GM21737 (cell line): Measurements from ENCODE around the gene ARF1.

Experiments used
- ATAC-seq: cut with Tn5 transposase; IDR thresholded peaks from one replicate; pipeline ENCODE4 v1.9.1; 2021; ENCODE audit warnings: mild to moderate bottlenecking, moderate library complexity; ENCODE audit not compliant: unreplicated experiment

ARF1 gene

DNA sequence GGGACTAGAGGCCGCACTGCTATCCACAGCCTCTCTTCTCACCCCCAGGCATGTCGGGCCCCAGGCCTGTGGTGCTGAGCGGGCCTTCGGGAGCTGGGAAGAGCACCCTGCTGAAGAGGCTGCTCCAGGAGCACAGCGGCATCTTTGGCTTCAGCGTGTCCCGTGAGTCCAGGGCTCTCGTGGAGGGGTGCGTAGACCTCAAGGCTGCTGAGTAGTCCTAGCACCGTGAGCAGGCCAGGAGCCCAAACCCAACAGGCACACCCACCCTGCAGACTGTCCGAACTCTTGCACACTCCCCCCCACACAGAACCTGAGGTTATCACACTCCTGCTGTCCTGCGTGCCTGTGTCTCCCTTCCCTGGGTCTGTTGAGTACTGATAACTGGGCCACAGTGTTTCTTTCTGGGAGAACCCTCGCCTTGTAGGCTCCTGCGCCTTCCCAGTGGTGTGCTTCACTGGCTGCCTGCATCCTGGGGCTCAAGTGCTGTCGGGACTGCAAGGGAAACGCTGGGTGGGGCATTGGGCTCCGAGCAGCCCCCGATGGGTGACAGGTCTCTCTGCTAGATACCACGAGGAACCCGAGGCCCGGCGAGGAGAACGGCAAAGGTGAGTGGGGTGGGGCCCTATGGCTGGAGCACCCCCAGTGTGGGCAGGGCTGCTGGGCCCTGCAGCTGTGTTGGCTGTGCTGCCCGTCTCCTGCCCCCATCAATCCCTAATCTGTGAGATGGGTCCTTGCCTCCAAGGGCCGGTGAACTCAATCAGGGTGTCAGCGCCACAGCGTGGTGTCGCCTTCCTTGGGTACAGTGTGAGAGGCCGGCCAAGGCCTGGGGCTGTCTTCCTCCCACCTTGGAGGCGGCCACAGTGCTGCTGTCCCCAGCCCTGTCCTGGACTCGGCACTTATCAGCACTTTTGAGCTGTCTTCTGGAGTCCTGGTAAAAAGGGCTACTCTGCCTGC, 63.2 kb downstream of the ARF1 start:
- no peak for ATAC-seq

DNA sequence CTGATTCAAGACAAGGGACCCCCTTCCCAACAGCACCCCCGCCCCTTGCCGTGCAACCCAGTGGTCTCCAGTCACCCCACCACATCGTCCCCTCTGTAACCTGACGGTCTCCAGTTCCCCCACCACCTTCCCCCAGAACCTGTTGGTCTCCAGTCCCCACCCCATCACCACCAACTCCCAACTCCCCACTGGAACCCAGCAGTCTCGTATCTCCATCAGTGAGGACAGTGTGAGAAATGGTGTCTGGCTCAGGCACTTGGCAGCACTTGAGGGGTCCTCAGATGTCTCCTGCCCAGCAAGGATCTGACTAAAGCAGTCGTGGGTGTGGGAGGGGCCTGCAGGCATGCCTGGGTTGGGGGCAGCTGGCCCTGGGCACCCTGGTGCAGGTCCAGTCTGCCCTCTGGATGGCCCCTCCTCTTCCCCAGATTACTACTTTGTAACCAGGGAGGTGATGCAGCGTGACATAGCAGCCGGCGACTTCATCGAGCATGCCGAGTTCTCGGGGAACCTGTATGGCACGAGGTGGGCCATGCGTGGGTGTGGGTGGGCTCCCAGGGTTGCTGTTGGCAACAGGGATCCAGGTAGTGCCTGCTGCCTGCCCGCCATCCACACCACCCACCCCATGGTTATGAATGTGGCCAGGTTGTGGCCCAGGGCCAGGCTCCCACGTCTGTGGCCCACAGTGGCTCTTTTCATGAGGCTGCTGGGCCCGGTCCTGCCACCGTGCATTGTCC, 64.1 kb downstream of the ARF1 start:
- ATAC-seq, result no peak

DNA sequence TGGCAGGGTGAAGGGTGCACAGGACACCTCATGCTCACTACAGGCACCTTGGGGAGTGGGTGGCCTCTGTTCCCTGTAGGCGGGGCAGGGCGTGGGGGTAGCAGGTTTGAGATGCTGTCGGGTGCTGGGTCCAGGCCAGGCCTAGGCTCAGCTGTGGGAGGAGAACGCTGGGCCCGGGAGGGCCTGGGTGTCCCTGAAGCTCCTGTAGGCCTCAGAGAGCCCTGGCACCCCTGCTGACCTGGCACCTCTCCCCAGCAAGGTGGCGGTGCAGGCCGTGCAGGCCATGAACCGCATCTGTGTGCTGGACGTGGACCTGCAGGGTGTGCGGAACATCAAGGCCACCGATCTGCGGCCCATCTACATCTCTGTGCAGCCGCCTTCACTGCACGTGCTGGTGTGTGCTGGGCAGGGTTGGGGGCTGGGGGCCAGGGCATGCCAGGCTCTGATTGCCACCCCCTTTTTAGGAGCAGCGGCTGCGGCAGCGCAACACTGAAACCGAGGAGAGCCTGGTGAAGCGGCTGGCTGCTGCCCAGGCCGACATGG, 64.7 kb downstream of the ARF1 start:
- ATAC-seq, result no peak

- ATAC-seq, result no peak
Observed at GRCh38 chr1:228147768-228148167, 65.3 kb downstream of the ARF1 start.

- no peak for ATAC-seq
Observed at GRCh38 chr1:228148196-228148861, 65.8 kb downstream of the ARF1 start.
